A172 (cell line): ENCODE measurements around the gene TTC39A. TPM values are rescaled to one million over a fixed set of nuclear protein-coding genes. Genes with fewer than 3 reads are reported as not detected.
A peak's percentile ranks its signal among the peaks of the same experiment; 100 is the strongest.

Experiments used
- DNase-seq: peaks from one replicate; pipeline ENCODE4 v3.0.0-alpha.2; 2015; ENCODE audit warnings: low spot score
- total RNA-seq: library from RNA; depleted of rRNA; stranded (reverse); fragments of >200 nt; shearing (Covaris generic); gene quantifications from 2 replicates; pipeline ENCODE4 v1.2.3, GENCODE V29; 2014

The TTC39A gene
- total RNA-seq, 1 experiment from 2014 or later = 5.8 TPM

GRCh38 chr1:51297401-51298321 is 32.7 kb downstream of the TTC39A start:
- no peak for DNase-seq

GRCh38 chr1:51296383-51297357 is 33.7 kb downstream of the TTC39A start:
- peak; percentile 75 for DNase-seq

- DNase-seq = no peak
Observed at GRCh38 chr1:51295926-51296325, 34.4 kb downstream of the TTC39A start.

GRCh38 chr1:51294566-51295184 is 35.7 kb downstream of the TTC39A start:
- no peak for DNase-seq

GRCh38 chr1:51293898-51294515 is 36.4 kb downstream of the TTC39A start:
- DNase-seq = no peak

- no peak for DNase-seq
Observed at GRCh38 chr1:51290489-51290847, 39.9 kb downstream of the TTC39A start.

GRCh38 chr1:51289676-51290488 is 40.5 kb downstream of the TTC39A start:
- no peak for DNase-seq

GRCh38 chr1:51288578-51288977 is 41.8 kb downstream of the TTC39A start:
- DNase-seq = no peak

- no peak for DNase-seq
Observed at GRCh38 chr1:51287966-51288365, 42.4 kb downstream of the TTC39A start.

GRCh38 chr1:51285055-51285454 is 45.3 kb downstream of the TTC39A start:
- no peak for DNase-seq

- DNase-seq = peak; percentile 68
Observed at GRCh38 chr1:51284487-51284954, 45.8 kb downstream of the TTC39A start.

GRCh38 chr1:51283979-51284378 is 46.4 kb downstream of the TTC39A start:
- no peak for DNase-seq

- no peak for DNase-seq
Observed at GRCh38 chr1:51282605-51283004, 47.8 kb downstream of the TTC39A start.

GRCh38 chr1:51281807-51282206 is 48.6 kb downstream of the TTC39A start:
- no peak for DNase-seq

- no peak for DNase-seq
Observed at GRCh38 chr1:51280321-51280978, 49.9 kb downstream of the TTC39A start.

GRCh38 chr1:51276286-51276685 is 54.1 kb downstream of the TTC39A start:
- DNase-seq = no peak

GRCh38 chr1:51274676-51275075 is 55.7 kb downstream of the TTC39A start:
- no peak for DNase-seq

- DNase-seq = no peak
Observed at GRCh38 chr1:51272916-51273315, 57.4 kb downstream of the TTC39A start.

- DNase-seq = no peak
Observed at GRCh38 chr1:51270751-51271150, 59.6 kb downstream of the TTC39A start.

- DNase-seq = no peak
Observed at GRCh38 chr1:51268634-51269033, 61.7 kb downstream of the TTC39A start.
